HL-60/S4 treated with phorbol 12-myristate 13-acetate at 8.2 ng/mL for 4 days and 3 days (cell line): Measurements from ENCODE around the gene GRIA3.

Source experiments
- in situ Hi-C: fragments of 300-500 bp; cut with MboI; formaldehyde crosslinking; loops from 2 replicates; pipeline ENCODE4 v1.15.0; 2022; ENCODE audit warnings: low sequenced_read_pairs

GRIA3 gene

GRCh38 chrX:123190096-123190495, 6.0 kb downstream of the GRIA3 start:
- in situ Hi-C loops: no loop called here

- in situ Hi-C loops: no loop called here
Observed at GRCh38 chrX:123193101-123193500, 9.0 kb downstream of the GRIA3 start.

DNA sequence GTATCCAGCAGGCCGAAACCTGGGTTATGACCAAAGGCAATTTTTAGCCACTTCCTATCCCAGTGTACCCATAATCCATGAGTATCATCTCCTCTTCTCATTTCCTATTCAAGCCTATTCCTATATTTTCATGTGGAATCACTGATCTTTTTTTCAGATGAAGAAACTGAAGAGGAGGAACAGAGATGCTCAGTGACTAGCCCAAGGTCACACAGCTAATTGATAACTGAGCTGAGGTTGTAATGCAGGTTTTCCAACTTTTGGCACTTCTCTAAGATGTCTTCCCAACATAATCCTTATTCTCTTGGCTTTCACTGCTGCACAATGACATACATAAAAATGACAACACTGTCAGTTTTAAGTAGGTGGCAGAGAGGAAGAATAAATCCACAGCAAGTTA, 15.3 kb downstream of the GRIA3 start:
- in situ Hi-C loops: no loop called here

GRCh38 chrX:123201720-123202119, 17.6 kb downstream of the GRIA3 start:
- in situ Hi-C loops: no loop called here

- in situ Hi-C loops: no loop called here
Observed at GRCh38 chrX:123202523-123202922, 18.4 kb downstream of the GRIA3 start.

DNA sequence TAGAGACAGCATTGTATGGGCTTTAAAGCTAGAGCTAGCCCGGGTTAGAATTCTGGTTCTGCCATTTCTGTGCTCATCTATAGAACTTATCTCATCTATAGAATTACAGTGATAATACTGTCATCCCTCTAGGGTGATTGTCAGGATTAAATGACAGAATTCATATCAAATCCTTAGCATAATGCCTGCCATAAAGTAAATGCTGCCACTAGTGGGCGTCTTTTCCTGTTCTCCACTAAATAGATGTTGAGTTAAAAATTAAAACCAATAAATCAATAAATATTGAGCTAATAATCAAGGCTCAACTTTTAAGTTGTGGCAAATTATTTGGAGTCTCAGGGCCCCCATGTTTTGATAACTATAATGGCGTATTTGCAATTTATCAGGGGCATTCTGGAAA, 19.7 kb downstream of the GRIA3 start:
- in situ Hi-C loops: no loop called here

- in situ Hi-C loops: no loop called here
Observed at GRCh38 chrX:123206176-123206575, 22.1 kb downstream of the GRIA3 start.

- in situ Hi-C loops: no loop called here
Observed at GRCh38 chrX:123210252-123210651, 26.2 kb downstream of the GRIA3 start.

DNA sequence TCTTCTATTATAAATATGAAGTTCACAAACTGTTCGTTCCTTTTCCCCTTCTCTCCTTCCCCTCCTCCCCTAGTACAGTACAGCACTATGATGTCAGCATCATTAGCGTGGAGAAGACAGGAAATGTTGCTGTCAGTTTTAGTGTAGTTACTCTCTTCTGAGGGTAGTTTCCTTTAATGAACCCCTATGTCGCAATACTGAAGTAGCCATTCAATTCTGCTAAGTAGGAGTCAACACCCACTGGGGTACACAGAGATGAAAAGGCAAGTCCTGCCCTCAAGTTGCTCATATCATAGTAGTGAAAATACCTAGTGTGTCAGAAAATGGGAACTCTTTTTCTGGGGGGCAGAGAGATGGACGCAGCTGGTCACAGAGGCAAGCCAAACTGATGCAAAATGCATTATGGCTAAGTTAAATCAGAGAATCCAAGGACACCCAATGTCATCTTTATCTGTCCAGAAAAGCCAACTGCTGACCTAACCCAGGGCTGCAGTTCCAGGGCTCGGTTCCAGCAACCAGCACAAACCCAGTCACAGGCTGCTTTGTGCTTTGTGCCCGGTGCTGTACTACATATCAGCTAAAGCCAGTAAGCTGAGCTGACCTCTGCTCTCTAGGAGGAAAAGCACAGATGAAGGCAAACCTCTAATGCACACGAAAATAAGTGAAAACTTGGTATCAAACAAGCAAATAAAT, 31.5 kb downstream of the GRIA3 start:
- in situ Hi-C loops: no loop called here

- in situ Hi-C loops: no loop called here
Observed at GRCh38 chrX:123217077-123217476, 33.0 kb downstream of the GRIA3 start.

DNA sequence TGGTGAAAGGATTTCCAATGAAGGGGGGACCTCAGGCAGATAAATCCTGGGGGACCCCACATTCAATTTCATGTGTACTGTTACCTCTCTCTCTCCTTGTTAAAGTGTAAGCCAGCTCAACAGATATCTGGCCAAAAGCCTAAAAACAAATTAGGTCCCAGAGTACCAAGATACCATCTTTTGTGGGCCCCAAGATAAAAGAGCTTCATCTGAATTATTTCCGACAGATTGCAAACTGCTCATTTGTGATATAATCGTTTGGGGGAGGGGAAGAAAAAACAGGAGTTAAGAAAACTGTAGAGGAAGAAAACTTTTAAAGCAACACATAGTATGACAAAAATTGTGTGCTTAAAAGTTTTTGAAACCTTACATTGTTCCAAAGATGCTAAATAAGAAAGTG, 33.6 kb downstream of the GRIA3 start:
- in situ Hi-C loops: no loop called here

- in situ Hi-C loops: no loop called here
Observed at GRCh38 chrX:123219916-123220315, 35.8 kb downstream of the GRIA3 start.

DNA sequence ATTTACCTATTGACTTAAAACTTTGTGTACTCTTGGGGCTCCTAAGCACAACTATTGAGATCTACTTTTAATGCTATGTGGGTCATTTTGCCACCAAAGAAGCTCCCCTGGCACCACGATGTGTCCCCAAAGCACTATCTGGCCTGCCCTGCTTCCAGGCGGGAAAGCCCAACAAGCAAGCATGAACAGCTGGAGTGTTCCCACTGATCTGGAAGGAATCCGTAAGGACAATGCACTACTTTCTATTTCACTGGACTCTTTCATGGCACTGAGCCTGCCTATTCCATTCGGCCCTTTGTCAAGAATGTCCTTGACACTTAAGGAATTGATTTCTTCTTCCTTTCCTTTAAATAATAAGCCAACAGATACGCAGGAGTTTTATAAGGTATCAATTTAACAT, 38.8 kb downstream of the GRIA3 start:
- in situ Hi-C loops: no loop called here

DNA sequence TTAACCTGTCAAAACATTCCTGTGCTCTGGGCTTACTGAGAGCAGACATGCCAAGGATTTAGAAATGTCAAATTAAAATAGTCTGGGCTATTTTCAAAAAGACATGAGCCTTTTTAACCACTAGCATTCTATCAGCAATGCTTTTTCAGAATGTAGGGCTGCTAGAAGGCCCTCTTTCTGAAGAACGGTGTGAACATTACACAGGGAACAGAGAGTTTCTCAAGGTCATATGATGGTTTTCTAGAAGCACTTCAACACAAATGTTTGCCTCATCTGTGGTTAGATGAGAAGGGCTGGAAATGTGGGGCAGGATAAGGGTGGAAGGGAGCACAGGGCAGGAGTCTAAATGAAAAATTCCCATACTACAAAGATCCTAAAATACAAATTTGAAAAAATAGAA, 39.3 kb downstream of the GRIA3 start:
- in situ Hi-C loops: no loop called here

GRCh38 chrX:123223859-123224258, 39.8 kb downstream of the GRIA3 start:
- in situ Hi-C loops: no loop called here

- in situ Hi-C loops: no loop called here
Observed at GRCh38 chrX:123230798-123231197, 46.7 kb downstream of the GRIA3 start.

DNA sequence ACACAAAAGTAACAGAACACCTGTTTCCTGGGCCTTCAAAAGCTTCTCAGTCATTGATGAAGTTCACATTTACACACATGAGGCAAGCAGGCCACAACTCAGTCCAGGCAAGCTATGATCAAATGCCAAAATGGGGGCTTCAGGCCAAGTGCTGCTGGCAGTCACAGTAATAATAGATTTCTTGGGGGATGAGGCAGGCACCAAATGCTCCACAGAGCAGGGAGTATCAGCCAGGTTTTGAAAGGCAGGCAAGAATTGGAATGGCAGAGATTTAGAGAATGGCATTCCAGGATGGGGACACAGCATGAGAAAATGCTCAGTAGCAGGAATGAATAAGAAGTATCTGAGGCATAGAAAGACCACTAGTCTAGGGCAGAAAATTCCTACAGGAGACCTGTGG, 52.8 kb downstream of the GRIA3 start:
- in situ Hi-C loops: no loop called here

DNA sequence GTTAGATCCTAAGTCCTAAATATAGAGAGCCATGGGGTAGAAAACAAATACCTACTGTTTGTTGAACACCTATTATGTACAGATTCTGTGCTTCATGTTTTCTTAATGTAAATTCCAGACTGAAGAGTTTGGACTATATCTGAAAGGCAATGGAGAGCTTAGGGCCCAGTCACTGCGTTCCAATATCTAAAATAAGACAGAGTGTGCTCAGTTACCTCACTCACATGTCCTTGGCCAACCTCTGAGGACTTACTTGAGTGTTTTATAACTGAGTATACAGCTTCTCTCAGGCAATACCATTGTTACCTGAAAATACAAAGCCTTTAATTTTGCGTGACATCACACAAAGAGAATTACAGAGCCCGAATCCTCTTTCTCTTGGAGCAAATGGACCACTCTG, 53.2 kb downstream of the GRIA3 start:
- in situ Hi-C loops: no loop called here

DNA sequence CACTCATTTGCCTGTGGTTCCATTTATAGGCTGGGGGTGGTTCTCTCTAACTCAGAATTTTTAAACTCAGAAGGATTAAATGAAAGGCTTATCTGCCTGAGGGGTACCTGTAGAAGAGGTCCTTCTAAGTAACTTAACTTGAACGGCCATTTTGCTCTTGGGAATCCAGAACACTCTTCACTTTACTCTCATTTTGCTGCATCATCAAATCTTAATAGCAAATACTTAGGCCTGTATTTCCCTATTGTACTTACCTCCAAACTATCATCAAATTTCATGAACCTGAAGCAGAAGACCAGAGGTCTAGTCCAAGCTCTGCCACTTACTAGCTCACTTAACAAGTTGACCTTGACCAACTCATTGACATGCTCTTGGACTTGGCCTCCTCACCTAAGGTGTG, 70.4 kb downstream of the GRIA3 start:
- in situ Hi-C loops: no loop called here

DNA sequence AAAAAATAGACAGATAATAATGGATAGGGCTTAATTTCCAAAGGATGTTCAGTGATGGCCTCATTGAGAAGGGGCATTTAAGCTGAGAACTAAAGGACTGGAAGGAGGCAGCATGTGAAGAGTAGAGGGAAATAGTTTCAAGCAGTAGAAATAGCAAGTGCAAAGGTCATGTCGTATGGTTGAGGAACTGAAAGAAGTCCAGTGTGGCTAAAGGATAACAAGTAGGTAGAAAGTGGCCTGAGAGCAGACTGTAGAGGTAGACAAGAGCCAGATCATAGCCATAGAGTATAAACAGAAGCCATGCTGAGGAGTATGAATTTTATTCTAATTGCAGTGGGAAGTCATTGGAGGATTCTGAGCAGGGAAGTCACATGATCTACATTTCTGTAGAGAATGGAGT, 72.3 kb downstream of the GRIA3 start:
- in situ Hi-C loops: no loop called here

GRCh38 chrX:123260920-123261418, 76.9 kb downstream of the GRIA3 start:
- in situ Hi-C loops: no loop called here

GRCh38 chrX:123263270-123263669, 79.2 kb downstream of the GRIA3 start:
- in situ Hi-C loops: no loop called here

- in situ Hi-C loops: no loop called here
Observed at GRCh38 chrX:123263747-123264146, 79.7 kb downstream of the GRIA3 start.
